GM23248 (cell line): ENCODE data around the gene GLRX5.

ENCODE experiments used
- EZH2 ChIP-seq: fragments of 200-600 bp; sonication (generic); IDR thresholded peaks from 2 replicates; pipeline ENCODE4 v1.6.1; 2018; ENCODE audit warnings: antibody characterized with exemption, mild to moderate bottlenecking; ENCODE audit not compliant: insufficient read depth, poor library complexity, severe bottlenecking
- EZH2phosphoT487 ChIP-seq: fragments of 200-600 bp; sonication (generic); IDR thresholded peaks from 2 replicates; pipeline ENCODE4 v1.6.1; 2018; ENCODE audit warnings: antibody characterized with exemption, moderate library complexity, mild to moderate bottlenecking, low read depth; ENCODE audit not compliant: insufficient read depth

DNA sequence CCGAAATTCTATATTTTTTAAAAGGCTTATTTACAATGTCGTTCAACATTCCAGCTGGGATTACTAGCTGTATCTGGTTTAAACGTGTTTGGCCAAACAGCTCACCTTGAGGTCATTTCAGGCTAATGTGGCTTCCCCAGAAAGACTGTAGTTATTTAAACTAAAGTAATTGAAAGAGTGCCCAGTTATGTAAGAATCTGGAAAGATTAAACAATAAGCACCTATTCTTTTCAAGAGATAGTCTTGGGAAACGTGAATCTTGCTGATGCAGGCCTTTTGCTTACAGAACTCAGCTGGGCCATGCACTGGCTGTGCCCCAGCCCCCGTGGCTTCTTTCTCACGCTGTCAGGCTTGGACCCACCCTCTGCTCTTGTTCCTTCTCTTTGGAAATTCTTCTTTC lies 24.4 kb downstream of the GLRX5 start:
- TF ChIP-seq EZH2 (no peak), EZH2phosphoT487 (no peak)
